NCI-H460 (cell line): ENCODE measurements around the gene SPRR1A. TPM values are rescaled to one million over a fixed set of nuclear protein-coding genes. Genes with fewer than 3 reads are reported as not detected.

ENCODE experiments used
- DNase-seq: peaks from one replicate; pipeline ENCODE4 v3.0.0-alpha.2; 2016; ENCODE audit warnings: low read depth; ENCODE audit errors: extremely low read depth
- polyA plus RNA-seq: library from polyadenylated mRNA; depleted of rRNA; stranded (reverse); fragments of >200 nt; gene quantifications from 2 replicates; pipeline ENCODE4 v1.2.3, GENCODE V29; 2014; cell fraction: nucleus; rRNA removed
- total RNA-seq: library from RNA; depleted of rRNA; stranded (reverse); fragments of >200 nt; shearing (Covaris generic); gene quantifications from 2 replicates; pipeline ENCODE4 v1.2.3, GENCODE V29; 2014; rRNA removed

SPRR1A gene, protein sequence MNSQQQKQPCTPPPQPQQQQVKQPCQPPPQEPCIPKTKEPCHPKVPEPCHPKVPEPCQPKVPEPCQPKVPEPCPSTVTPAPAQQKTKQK
- not detected in 2 replicates for total RNA-seq
- polyA plus RNA-seq, result not detected in 2 replicates

DNA sequence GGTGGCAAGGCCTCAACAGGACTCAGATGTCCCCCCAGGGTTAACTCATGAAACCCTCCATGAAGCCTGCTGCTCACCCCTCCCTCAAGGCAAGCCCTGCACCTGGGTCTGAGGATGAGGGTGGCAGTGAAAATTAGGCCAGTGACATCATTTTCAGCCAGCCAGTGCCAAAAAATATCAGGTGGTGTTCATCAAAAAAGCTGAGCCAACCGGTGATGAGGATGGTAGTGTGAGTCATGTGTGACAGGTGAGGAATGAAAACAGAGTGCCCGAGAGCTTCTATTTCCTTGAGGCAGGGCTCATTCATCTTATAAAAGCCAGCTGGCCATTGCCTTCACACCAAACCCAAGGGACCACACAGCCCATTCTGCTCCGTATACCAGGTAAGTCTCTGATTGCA lies at the start of gene SPRR1A:
SPRR1A (plus strand) TSS at position 339 of the 400 bp plus-strand sequence. CDS start 1,150 bp downstream, outside the sequence.
- DNase-seq, result no peak

DNA sequence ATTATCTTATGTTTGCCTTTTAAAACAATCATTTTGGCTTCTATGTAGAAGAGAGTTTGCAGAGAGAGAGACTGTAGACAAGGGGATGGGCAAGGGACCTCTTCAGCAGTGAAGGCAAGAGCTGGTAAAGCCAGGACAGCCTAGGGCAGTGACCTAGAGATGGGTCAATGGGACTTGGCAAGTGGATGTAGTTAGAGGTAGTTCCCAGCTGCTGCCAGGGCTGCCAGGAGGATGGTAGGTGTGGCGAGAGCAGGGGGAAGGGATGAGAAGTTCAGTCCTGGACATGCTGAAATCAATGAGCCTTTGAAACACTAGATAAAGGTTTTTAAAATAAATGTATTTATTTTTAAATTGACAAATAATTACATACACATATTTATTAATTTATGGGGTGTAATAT lies 43.3 kb upstream of the SPRR1A start:
- DNase-seq, result no peak

DNA sequence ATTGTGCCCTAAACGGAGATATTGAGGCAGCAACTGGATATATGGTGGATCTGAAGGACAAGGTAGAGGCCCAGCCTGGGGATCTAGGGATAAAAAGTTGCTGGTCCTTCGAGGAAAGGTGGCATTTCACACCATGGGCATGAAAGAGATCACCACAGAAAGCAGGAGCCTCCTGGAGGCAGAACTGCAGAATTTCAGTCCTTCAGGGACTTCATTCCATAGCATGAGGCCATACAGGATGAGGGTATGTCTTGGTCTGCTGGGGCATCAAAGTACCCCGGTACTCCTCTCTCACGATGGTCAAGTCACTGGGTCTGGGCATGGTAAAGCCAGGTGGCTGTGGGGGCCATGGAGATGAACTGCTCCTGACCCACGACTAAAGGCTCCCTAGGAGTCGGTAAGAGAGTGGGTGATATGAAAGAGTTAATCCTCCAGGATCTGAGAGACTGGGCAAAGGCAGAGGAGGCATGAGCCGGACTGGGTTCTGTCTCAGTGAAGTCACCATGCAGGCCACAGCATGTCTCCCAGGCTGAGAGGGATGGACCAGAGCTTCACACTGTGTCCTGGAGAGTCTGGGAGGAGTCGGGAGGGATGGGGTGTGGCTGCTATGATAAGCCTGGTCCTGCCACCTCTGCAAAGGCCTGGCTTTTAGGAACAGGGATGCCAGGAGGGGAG lies 42.7 kb upstream of the SPRR1A start:
- DNase-seq, result no peak

DNA sequence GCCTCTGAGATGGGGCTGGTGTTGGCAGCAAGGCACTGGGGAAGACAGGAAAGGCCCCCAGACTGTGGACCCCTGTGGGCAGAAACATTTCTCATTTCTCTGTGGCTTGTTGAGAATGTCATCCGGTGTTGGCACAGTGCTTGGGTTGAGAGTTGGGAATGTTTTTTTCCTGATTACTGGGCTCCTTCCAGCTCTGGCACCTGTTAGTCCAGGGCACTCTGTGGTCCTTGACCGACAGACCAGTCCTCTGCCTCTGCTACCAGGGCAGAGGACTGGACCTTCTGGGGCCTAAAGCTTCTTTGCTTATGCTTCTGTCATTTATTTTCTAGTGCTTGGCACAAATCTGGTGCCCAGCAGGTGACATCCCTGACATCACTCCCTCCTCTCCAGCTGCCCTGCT lies 41.7 kb upstream of the SPRR1A start:
- DNase-seq, result no peak

DNA sequence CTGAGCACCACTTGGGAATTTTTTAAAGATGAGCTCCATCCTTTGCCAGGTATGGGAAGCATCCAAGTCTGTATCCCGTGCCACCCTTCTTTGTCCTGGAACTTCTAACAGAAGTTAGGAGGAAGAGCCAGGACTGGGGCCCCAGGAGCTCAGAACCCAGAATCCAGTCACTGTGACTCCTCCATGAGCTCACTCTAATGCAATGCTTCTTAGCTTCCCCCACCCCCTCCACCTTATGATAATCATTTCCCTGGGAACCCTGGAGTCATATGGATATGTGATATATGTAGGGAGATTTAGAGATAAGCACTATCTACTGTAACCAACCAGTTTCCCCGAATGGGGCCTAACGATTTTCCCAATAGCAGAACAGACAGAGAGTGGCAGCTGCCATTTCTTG lies 37.6 kb upstream of the SPRR1A start:
- no peak for DNase-seq

DNA sequence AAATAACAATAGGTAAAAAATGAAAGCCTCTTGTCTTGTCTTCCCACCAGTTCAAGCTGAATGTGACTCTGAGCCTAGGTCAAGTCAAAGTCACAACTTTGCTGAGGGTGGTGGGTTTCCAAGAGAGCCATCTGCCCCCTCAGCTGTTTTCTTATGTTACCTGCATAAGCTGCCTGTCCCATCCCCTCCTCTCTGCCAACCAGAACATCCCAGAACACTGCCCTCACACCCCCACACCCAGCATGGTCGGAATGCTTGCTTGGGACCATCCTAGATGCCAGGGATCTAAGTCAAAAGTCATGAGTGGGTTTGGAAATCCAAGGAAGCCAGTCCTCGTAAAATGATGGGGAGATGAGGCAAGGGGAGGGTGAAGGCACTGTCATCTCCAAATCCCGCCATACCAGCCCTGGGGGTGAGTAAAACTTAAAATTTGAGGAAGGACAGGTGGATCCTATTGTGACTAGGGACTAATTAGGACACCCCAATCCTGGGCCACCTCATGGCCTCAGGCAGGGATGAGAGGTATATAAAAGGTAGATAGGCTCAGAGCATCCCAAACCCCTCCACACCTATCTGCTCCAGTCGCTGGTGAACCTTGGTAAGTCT lies 37.1 kb upstream of the SPRR1A start, which contains the start of gene SPRR5:
SPRR5 (plus strand) TSS at position 556 of the 606 bp plus-strand sequence. CDS start 1,349 bp downstream, outside the sequence.
- no peak for DNase-seq

DNA sequence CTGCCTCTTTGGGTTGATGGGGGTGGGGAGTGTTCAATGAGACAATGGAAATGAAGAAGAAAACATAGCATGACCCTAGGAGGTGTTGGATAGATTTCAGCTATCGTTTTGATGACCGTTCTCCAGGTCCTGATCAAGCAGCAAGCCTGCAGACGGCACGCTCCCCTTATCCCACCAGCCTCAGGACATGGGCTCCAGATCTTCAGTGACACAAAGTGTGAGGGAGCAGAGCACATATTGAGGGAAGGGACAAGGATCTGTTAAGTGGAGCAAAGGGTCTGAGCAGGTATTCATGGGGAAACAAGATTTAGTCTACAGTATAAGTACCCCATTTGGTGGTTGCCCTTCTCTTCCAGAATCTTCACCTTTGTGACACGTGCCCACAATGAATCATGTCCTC lies 32.2 kb upstream of the SPRR1A start:
- DNase-seq, result no peak

DNA sequence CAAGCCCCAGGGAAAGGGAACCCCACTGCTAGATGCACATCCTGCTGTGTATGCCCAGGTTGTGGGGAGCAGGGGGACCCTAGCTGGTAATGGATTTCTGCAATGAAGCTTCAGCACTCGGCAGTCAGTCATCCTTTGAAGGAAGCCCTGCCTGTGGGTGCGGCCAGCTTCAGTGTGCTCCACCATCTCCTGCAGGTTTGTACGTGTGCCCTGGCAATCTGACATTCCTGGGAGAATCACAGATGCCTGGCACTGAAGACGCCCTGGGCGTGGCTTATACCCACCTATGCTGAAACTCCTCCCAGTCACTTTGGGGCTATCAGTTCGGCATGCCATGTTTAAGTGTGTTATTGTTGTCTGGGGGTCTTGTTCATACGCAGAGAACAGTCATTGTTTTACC lies 30.1 kb upstream of the SPRR1A start:
- DNase-seq, result no peak

DNA sequence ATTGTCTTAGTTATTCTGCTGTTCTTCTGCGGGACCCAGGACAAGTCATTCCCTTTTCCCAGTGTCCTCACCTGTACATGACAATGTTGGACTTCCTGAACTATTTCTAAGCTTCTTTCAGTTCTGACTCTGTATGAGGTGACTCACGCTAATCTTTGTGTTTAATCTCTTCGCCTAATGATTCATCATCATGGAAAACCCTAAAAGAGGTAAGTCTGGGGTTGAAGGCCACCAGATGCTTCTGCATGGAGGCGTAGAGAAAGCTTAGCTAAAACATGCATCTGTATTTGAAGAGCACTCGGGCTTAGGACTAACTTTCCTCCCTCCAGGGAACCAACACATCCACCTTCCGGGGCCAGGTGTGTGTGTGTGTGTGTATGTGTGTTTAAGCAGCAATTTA lies 29.4 kb upstream of the SPRR1A start:
- DNase-seq, result no peak

DNA sequence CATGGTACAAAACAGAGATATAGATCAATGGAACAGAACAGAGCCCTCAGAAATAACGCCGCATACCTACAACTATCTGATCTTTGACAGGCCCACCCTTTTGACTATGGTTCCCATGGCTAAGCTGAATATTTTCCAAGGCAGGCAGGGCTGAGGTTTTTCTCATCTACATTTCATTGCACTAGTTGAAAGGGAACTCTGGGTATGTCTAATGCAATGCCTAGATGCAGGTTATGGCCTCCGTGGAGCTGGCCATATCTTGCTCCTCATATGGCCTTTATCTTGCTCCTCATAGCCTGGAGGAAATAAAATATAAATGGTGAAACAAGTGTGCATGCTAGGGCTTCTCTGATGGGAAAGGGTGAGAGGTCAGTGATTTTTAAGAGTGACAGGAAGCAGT lies 26.3 kb upstream of the SPRR1A start:
- no peak for DNase-seq

DNA sequence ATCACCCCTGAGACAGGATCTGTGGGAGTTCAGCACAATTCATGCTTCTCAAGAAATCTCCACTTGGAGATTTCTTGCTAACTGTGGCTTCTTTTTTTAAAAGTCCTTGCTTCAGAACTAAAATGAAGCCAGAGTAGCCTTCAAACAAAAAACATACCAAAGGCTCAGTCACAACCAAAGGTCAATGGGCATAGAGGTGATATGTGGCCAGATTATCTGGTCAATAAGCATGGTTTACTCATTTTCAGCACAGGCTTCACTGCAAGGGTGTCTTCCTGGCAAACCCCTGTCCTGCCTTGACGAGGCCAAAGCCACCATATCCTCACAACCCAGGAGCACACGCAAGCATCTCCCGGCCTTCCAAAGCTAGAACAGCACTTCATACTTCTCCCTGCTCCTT lies 24.6 kb upstream of the SPRR1A start:
- DNase-seq, result no peak

DNA sequence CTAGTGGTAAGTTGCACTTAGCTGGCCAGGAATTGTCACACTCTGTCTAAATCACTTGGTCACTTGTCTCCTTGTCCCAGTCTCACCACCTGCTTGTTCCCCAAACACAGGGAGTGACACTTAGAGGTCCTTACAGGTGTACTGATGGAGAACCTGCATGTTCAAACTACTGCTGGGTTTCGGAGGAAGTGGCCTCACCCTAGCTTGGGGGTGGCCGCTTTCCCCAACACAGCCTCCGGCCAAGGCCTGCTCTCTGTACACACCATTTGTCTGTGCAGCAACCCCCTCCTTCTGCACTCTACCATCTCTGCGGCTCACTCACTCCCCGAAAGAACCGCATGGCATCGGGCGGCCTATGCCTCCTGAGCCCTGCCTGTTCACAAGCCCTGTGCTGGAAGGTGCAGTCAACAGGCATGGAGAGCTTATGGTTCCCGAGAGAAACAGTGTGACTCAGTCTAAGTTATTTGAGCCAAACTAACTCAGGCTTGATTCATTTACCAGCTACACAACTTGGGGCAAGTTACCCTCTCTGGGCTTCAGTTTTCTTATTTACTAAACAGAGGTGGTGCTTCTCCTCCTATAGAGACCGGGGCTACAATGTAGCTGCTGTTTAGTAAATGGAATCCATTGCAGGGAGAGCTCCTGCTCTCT lies 24.0 kb upstream of the SPRR1A start:
- no peak for DNase-seq

DNA sequence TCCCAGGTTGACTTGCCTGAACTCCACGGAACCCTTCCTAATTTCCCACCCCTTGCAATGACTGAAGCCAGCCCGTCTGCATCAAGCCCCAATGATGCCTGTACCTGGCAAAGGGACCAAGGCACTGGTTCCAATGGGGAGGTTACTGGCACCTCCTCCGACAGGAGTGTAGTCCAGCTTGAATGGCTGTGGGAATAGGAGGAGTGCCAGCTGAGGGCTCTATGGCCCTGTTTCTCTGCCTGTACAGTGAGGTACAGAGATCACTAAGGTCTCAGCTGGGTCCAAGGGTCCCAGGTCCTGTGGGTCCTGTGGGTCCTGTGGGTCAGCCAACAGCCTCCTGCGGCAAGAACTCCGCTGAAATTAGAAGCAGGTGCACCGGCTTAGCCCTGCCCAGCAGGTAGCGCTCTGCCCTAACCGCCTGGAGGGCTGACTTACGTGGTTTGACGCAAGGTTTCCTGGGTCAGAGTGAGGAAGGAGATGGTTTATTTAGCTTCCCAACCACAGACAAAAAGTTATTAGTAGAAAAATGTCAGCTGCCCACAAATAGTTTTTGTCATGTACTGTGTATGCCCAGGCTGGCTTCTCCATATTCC lies 23.3 kb upstream of the SPRR1A start:
- DNase-seq, result no peak

DNA sequence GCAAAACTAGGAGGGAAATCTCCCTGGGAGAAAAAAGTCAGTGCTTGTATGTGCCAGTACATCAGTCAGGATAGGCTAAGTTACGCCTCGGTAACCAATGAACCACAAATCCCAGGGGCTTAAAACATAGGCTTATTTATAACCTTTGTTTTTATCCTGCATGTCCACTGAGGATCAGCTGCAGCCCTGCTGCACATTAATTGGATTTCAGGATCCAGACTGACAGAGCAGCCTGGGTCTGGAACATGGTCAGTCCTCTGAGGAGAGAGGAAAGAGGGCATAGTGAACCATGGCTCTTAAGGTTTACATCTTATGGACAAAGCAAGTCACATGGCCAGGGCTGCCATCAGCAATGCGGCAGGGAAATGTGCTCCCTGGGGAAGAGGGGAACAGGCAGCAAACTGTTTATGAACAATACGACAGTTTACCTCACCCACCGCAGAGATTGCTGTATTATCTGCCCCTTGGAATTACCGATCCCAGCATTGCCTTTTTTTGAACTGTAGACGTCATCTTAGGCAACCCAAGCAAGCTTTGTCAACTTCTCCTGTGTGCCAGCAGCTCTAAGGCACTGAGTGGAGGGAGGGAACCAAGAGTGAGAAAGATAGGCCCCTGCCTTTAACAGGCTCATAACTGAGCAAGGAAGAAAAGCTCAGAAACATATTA lies 22.5 kb upstream of the SPRR1A start:
- no peak for DNase-seq

DNA sequence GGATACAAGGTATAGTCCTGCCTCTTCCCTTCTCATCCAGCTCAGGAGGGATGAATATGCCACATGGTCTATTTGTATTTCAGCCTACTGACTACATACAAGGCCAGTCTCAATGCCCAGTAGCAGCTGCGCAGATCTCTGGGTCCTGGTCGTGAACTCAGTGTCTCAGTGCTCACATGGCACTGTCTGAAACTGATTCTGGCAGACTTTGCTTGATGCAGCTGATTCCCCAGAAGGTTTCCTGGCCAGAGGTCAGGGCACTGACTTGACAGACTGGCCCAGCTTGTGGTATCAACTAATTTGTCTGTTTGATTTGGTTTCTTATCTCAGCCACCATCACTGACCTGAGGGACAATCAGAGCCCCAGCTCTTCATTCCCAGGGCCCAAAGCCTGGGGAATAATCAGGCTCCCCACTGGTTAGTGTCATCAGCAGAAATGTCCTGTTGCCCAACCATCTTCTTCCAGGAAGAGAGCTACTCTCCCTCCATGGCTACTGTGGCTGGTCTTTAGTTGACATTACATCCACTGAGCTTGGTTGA lies 20.9 kb upstream of the SPRR1A start:
- DNase-seq, result no peak

DNA sequence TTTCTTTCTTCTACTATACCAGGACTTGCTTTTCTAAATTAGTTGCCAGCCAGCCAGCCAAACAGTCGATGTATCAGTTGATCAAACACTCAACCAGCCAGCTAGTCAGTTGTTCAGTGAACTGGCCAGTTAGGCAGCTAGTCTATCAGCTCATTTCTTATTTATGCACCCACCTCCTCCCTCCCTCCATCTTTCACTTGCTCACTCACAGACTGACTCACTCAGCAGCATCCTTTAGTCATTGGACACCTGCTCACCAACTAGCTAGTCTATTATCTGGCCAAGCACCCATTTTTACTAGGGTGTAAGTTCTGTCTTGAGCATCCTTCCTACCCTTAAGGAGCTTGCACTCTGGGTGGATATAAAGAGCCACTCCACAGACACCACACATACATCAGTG lies 19.3 kb upstream of the SPRR1A start:
- DNase-seq, result no peak

DNA sequence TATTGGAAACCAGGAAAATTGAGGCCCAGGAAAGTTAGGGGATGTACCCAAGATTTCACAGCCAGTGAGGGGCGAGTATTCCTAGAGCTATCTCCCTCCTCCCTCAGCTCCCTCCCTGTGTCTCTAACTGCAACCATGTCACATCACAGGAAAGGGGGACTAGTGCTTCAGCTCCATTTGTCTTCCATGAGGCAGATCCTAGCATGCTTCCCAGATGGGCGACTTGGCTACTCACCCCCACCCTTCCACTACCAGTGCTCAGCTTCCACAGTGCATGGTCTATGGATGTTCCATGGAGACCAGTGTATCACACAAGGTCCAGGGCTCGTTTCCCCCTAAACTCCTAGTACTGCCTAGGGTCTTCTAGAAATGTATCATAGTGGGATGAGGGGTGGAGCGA lies 18.0 kb upstream of the SPRR1A start:
- no peak for DNase-seq

DNA sequence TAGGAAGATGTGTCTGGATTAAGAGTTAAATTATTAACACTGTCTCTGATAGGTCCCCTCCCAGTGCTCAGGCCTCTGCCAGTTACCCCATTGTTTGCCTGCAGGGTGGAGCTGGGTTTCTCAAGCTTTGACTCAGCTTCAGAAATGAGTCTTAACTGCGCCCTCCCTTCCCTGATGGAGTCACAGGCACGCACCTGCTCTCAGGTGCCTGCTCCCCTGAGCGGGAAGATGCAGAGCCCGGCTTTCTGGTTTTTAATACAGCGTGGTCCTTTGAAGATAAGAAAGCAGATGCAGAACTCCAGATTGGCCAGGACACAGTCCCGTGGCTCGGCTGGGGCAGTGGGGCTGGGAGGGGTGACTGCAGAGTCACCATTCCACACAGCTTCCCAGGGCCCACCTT lies 16.7 kb upstream of the SPRR1A start:
- DNase-seq, result no peak

DNA sequence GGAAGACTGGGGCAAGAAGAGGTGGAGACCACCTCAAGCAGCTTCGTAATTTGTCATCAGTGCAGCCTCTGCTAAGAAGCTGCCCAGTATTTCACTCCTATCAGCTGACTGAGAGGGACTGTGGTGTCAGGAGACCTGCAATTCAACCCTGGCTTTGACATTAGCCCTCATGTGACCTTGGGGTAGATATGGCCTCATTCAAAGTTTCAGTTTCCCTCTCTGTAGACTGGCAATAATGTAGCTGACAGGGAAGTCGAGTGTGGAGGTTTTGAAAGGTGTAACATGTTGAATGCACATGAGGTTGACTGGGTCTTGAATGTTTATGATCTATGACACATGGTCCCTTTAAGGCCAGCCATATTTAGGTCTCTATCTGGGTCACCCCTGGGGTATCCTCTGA lies 15.6 kb upstream of the SPRR1A start:
- DNase-seq, result no peak

DNA sequence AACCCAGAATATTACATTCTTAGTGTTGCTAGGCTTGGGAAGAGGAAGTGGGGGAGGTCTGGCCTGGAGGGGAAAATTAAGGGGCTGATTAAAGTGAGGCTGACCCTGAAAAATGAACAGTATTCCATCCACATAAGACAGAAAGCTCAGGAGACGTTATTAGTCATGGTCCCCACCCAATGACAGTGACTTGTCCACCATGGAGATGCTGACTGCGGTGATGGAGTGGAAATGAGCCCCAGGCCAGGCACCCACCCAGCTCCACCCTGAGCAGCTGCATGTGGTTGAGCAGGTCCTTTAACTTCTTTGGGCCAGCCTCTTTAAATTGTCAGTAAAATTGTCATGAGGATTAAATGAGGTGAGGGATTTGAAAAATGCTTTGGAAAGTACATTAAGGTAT lies 14.8 kb upstream of the SPRR1A start:
- DNase-seq, result no peak

DNA sequence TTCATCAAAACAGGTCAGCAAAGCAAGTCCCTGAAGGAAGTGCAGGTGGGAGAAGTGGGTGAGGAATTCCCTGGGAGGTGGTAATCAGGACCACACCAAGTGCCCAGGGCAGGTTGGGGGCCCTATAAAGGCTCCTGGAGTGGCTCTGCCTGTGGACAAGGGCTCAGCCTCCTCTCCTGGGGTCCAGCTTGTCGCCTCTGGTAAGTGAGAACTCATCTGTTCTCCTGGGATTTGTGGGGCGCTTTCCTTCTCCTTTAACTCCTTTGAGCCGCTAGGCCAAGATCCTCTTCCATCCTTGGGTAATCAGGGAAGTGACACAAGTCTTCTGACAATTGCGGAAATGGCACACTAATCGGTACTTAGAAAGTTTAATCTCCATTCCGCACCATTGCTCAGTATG lies 13.4 kb upstream of the SPRR1A start, which contains the start of gene SPRR4:
SPRR4 (plus strand) TSS at position 154 of the 400 bp plus-strand sequence. CDS start 1,243 bp downstream, outside the sequence.
- DNase-seq, result no peak
